Measurements from ENCODE around the gene PTK7.

GRCh38 chr6:43032326-43032725, 43.8 kb upstream of the PTK7 start:
- TF ChIP-seq CTCF (IDR thresholded peaks at IDR 0.05; ENCODE audit: low read depth, low read length) (no peak), EZH2phosphoT487 (IDR thresholded peaks at IDR 0.05; ENCODE audit: low read depth) (no peak)
